ENCODE measurements around the gene SDC4. TPM values are rescaled to one million over a fixed set of nuclear protein-coding genes. Genes with fewer than 3 reads are reported as not detected.

The SDC4 gene
- total RNA-seq, 2 donors from 2014 or later = 70.9 to 146 TPM

- H3K9ac ChIP-seq (ENCODE audit: low read depth in 2 of 2, low read length in 2 of 2) = peak overlapping the region; percentile 61 to 100
- no peak for TF ChIP-seq CTCF (IDR thresholded peaks at IDR 0.05)
- peaks cover 52% of the 10 kb centered on the region for H3K4me1 ChIP-seq
- H3K9me3 ChIP-seq = no peaks in the 10 kb centered on the region
- no peak for DNase-seq
- H3K36me3 ChIP-seq = no peaks in the 10 kb centered on the region
- H3K4me3 ChIP-seq = peak overlapping the region; percentile 2
- H3K27me3 ChIP-seq = no peaks in the 10 kb centered on the region
- intact Hi-C loops (cut with DNase I) = no loop called here
- peak overlapping the region; percentile 93 for H3K27ac ChIP-seq
These were observed 6.7 kb downstream of the SDC4 start for GRCh38 chr20:45341579-45341938.

- H3K9me3 ChIP-seq = no peaks in the 10 kb centered on the region
- peaks cover 52% of the 10 kb centered on the region for H3K4me1 ChIP-seq
- no peak overlapping the region for H3K4me3 ChIP-seq
- no peak for TF ChIP-seq CTCF (IDR thresholded peaks at IDR 0.05)
- peak overlapping the region in 1 of 2 donors; percentile 100 for H3K9ac ChIP-seq (ENCODE audit: low read depth in 2 of 2, low read length in 2 of 2)
- no peaks in the 10 kb centered on the region for H3K36me3 ChIP-seq
- peak overlapping the region; percentile 93 for H3K27ac ChIP-seq
- no peaks in the 10 kb centered on the region for H3K27me3 ChIP-seq
- intact Hi-C loops (cut with DNase I) = no loop called here
- no peak for DNase-seq
These were observed 7.3 kb downstream of the SDC4 start for GRCh38 chr20:45340951-45341350.

GRCh38 chr20:45340236-45340847 is 7.9 kb downstream of the SDC4 start:
- Histone ChIP-seq H3K27me3 (no peaks in the 10 kb centered on the region), H3K9ac (ENCODE audit: low read depth in 2 of 2, low read length in 2 of 2) (peak overlapping the region in 1 of 2 donors; percentile 100), H3K27ac (peak overlapping the region; percentile 4), H3K4me3 (no peak overlapping the region), H3K9me3 (no peaks in the 10 kb centered on the region), H3K4me1 (peaks cover 52% of the 10 kb centered on the region), H3K36me3 (no peaks in the 10 kb centered on the region)
- no peak for DNase-seq
- intact Hi-C loops (cut with DNase I) = no loop called here
- no peak for TF ChIP-seq CTCF (IDR thresholded peaks at IDR 0.05)

- Histone ChIP-seq H3K36me3 (no peaks in the 10 kb centered on the region), H3K4me3 (no peak overlapping the region), H3K4me1 (peaks cover 50% of the 10 kb centered on the region), H3K27ac (peak overlapping the region; percentile 72), H3K27me3 (no peaks in the 10 kb centered on the region), H3K9me3 (no peaks in the 10 kb centered on the region), H3K9ac (ENCODE audit: low read depth in 2 of 2, low read length in 2 of 2) (peak overlapping the region in 1 of 2 donors; percentile 100)
- DNase-seq = no peak
- intact Hi-C loops (cut with DNase I) = no loop called here
- no peak for TF ChIP-seq CTCF (IDR thresholded peaks at IDR 0.05)
These were observed 8.4 kb downstream of the SDC4 start for GRCh38 chr20:45339799-45340198.

- intact Hi-C loops (cut with DNase I) = no loop called here
- DNase-seq = peak; percentile 65
- Histone ChIP-seq H3K27me3 (no peaks in the 10 kb centered on the region), H3K4me3 (no peak overlapping the region), H3K36me3 (no peaks in the 10 kb centered on the region), H3K27ac (peak overlapping the region; percentile 72), H3K9ac (ENCODE audit: low read depth in 2 of 2, low read length in 2 of 2) (peak overlapping the region in 1 of 2 donors; percentile 100), H3K9me3 (no peaks in the 10 kb centered on the region), H3K4me1 (peaks cover 45% of the 10 kb centered on the region)
- TF ChIP-seq CTCF (IDR thresholded peaks at IDR 0.05) = no peak
These were observed 9.1 kb downstream of the SDC4 start for GRCh38 chr20:45339084-45339483.

Measured in colonic mucosa (tissue), 4 donors.